Omental fat pad (tissue), 4 donors: ENCODE data around the gene NDE1. TPM values are rescaled to one million over a fixed set of nuclear protein-coding genes. Genes with fewer than 3 reads are reported as not detected.

Experiments
- ATAC-seq: fragments of 150-250 bp; one replicate; pipeline ENCODE4 v1.9.1; 2016; ENCODE audit warnings: mild to moderate bottlenecking, moderate library complexity; ENCODE audit not compliant: low FRiP score
- DNase-seq: peaks from one replicate; pipeline ENCODE4 v3.0.0-alpha.2; 2019; ENCODE audit warnings: low spot score
- CTCF ChIP-seq, 3 donors: fragments of 450-650 bp; IDR thresholded peaks; one replicate each; pipeline ENCODE4 v1.5.1; 2016 to 2017; ENCODE audit warnings: antibody characterized with exemption in 3 of 3, mild to moderate bottlenecking in 3 of 3, moderate library complexity in 2 of 3
- total RNA-seq, 4 donors: library from RNA; depleted of rRNA; stranded (reverse); fragments of >200 nt; gene quantifications; one replicate each; pipeline ENCODE4 v1.1.0, GENCODE V29; 2016

Gene NDE1
- total RNA-seq, 4 donors from 2014 or later = 11.9 to 26.2 (median 21.2) TPM

DNA sequence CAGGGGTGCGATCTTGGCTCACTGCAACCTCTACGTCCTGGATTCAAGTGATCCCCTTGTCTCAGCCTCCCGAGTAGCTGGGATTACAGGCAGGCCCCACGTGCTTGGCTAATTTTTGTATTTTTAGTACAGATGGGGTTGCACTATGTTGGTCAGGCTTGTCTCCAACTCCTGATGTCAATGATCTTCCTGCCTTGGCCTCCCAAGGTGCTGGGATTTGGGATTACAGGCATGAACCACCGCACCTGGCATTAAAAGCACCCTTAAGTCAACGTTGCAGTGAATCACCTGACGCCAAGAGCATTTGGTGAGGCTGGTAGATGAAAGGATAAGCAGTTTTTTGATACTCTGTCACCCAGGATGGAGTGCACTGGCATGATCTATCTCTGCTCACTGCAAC, 59.0 kb downstream of the NDE1 start:
- no peak for ATAC-seq
- TF ChIP-seq CTCF (IDR thresholded peaks at IDR 0.05) = no peak
- DNase-seq = no peak

GRCh38 chr16:15714393-15715172, 64.5 kb downstream of the NDE1 start:
- DNase-seq (no peak), ATAC-seq (no peak)
- no peak for TF ChIP-seq CTCF (IDR thresholded peaks at IDR 0.05)

DNA sequence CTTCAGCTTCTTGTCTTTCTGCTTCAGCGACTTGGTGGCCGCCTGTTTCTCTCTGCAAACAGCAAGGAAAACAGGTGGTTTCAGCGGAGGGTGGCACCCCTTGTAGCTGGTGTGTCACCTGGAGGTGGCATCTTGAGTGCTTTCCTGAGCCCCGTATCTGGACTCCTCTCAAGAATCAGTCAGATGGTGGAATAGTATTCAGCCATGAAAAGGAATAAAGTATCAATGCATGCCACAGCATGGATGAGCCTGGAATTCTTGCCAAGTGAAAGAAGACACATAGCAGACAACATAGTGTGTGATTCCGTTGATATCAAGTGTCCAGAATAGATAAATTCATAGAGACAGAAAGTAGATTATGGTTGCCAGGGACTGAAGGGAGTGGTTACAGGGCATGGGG, 65.2 kb downstream of the NDE1 start:
- no peak for TF ChIP-seq CTCF (IDR thresholded peaks at IDR 0.05)
- no peak for ATAC-seq

DNA sequence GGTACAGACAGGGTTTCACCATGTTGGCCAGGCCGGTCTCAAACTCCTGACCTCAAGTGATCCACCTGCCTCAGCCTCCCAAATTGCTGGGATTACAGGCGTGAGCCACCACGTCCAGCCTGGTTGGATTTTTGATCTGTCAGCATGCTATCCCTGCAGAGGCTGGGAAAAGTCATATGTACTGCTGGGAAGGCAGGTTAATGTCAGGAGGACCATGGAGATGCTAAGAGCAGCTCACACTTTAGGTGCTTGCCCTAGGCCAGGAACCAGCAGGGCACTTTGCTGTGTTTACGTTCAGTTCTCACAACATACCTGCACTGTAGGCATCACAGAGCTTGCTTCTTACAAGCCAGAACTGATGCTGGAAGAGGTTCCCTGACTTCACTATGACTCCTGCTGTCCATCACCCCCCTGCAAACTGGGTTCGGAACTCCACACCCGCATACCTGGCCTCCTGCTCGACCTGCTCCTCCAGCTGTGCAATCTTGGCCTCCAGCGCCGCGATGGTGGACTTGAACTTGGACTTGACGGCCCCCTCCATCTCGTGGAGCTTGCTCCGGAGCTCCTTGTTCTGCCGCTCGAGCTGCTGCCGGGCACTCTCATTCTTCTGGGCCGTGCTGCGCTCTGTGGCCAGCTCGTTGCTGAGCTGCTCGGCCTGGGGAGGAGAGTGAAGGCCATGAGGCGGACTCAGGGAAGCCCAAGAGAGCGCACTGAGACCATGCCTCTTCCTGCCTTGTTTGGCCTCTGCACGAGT, 66.8 kb downstream of the NDE1 start:
- ATAC-seq (no peak), DNase-seq (no peak)
- TF ChIP-seq CTCF (IDR thresholded peaks at IDR 0.05) = no peak

More for the DNA sequence above, 65.2 kb downstream of the NDE1 start:
- DNase-seq = no peak

DNA sequence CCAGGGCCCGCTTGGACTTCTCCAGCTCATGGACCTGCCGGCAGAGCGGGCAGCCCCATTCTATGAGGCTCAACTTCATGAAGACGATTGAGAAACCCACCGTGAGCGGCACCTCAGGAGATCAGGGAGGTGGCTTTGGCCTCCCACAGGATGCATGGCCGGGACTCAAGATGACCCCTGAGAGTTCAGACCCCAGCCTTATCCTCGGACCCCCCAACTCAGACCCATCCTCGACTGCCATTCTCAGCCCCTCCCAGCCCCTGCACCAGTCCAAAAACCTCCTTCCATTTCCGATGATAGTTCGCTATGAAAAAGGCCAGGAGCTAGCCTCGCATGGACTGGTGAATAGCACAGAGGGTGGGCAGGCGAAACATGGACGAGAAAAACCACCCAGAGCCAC, 71.0 kb downstream of the NDE1 start:
- no peak for TF ChIP-seq CTCF (IDR thresholded peaks at IDR 0.05)
- ATAC-seq (no peak), DNase-seq (no peak)

DNA sequence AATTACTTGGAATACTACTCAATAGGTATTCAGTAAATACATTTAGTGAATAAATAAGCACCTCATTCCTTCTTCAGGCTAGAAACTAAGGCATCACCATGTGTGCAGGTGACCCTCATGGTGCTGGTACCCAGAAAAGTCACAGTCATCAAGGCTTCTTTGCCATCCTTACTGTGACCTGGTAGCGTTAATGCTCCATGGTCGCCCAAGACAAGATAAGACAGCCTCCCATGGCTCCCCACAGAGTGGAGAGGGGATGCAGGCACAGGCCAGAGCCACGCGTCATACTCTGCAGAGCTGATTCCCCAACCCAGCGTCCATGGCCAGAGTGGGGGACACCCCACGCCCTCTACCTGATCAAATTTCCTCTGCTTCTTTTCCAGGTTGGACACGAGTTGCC, 73.8 kb downstream of the NDE1 start:
- no peak for TF ChIP-seq CTCF (IDR thresholded peaks at IDR 0.05)
- DNase-seq (no peak), ATAC-seq (no peak)
